ENCODE data around the gene PCTP.

DNA sequence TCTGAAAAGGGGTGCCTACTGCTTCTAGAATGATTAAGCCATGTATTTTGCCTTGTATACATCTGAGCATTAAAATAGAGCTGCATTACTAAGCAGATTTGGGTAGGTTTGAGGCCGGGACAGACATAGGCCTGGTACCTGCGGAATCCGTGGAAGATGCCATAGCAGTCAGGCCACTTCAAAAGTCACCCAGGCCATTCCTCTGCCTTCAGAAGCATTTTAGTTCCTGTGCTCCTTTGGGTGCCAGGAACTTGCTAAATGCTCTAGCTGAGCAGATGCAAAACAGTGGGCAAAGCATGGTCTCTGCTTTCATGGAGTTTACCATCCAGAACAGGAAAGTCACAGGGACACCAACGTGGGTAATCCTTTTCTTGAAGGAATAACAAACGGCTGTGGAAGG is 22.5 kb upstream of the PCTP start:
- TF ChIP-seq, protein P1, sequence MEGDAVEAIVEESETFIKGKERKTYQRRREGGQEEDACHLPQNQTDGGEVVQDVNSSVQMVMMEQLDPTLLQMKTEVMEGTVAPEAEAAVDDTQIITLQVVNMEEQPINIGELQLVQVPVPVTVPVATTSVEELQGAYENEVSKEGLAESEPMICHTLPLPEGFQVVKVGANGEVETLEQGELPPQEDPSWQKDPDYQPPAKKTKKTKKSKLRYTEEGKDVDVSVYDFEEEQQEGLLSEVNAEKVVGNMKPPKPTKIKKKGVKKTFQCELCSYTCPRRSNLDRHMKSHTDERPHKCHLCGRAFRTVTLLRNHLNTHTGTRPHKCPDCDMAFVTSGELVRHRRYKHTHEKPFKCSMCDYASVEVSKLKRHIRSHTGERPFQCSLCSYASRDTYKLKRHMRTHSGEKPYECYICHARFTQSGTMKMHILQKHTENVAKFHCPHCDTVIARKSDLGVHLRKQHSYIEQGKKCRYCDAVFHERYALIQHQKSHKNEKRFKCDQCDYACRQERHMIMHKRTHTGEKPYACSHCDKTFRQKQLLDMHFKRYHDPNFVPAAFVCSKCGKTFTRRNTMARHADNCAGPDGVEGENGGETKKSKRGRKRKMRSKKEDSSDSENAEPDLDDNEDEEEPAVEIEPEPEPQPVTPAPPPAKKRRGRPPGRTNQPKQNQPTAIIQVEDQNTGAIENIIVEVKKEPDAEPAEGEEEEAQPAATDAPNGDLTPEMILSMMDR (IDR thresholded peaks at IDR 0.05) = no peak
- no peak for TF ChIP-seq POLR2A (IDR thresholded peaks at IDR 0.05)
